Measurements from ENCODE around the gene BHLHE23.

Gene BHLHE23

GRCh38 chr20:63024573-63025392 is 18.0 kb upstream of the BHLHE23 start:
- no peak for DNase-seq

DNA sequence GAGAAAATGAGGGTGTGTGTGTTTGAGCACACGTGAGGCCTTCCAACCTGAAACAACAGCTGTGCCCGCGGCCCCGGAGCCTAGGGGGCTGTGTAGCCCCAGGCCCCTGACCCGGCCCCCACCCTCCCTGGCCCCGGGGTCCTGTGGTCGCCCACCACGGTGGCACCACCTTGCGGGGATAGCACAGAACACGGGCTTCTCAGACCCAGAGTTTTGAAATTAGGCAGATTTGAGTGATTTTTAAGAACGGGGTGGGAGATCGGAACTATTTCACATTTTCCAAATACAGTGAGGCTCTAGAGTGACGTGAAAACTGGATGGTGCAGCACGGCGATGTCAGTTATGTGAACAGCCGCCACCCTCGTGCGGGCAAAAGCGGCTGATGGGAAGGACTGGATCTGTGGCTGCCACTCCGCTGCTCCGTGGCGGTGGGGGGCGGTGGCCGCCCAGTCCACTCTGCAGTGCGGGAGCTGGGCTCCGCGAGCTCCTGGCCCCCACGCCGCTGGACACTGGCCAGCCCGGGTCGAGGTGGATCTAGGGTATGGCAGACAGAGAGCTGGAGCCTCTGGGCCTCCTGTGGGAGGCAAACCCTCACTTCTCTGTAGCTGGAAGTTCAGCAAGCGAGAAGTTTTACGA is 17.3 kb upstream of the BHLHE23 start:
- no peak for DNase-seq

DNA sequence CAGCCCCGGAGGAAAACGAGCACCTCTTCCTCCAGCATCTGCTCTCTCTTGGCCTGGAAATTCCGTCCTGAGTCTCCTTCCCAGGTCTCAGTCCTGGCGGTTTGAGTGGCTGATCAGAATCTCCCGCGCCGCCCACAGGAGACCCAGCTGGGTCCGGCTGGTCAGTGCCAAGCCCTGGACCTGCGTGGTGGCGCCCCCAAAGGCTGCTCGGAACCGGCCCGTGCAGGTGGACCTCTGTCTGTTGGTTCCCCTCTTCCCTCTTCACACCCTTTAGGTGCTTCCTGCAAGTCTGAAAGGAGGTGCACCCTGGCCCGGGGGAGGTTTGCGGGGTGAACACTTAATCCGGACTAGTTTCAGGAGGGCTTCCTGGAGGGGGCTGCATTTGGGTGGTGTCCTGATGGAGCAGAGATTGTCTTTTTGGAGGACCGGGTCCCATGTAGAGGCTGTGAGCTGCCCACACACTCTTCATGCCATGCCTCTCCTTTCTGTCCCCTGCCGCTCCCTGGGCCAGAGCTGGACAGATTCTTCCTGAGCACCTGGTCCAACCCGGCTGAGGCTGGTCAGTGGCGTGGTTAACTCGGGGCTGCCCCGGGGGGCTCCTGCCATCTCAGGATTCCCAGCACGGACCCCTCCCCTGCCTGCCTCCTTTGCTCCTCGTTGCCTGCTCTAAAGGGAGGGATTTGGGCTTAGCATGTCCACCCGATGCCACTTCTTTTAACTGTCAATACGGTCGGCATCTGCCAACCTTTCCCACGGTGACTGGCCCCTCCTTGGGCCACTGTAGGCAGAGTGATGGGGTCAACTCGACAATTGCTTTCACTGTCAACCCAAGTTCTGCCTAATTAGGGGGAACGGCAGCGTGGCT is 16.5 kb upstream of the BHLHE23 start:
- no peak for DNase-seq

DNA sequence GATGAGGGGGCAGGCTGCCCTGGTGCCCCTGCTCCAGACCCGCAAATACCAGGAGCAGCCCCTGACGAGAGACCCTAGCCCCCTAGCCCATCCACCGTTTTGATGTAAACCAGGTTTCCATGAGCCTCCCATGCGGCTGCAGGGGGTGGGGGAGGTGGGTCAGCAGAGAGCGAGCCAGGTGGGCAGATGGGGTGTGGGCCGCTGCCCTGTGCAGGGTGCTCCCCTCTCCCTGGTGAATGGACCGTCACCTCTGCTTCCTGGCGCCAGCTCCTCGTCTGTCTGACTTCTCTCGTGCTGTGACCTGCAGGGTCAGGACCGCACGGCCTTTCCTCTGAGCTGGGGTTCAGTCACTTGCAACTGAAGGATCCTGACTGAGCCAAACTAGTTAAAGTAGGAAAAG is 15.7 kb upstream of the BHLHE23 start:
- DNase-seq: no peak

GRCh38 chr20:63021356-63022321 is 14.9 kb upstream of the BHLHE23 start:
- DNase-seq: no peak

- DNase-seq: no peak
Measured at GRCh38 chr20:63020681-63021080, 13.9 kb upstream of the BHLHE23 start.

GRCh38 chr20:63017826-63018411 is 11.2 kb upstream of the BHLHE23 start:
- no peak for DNase-seq

DNA sequence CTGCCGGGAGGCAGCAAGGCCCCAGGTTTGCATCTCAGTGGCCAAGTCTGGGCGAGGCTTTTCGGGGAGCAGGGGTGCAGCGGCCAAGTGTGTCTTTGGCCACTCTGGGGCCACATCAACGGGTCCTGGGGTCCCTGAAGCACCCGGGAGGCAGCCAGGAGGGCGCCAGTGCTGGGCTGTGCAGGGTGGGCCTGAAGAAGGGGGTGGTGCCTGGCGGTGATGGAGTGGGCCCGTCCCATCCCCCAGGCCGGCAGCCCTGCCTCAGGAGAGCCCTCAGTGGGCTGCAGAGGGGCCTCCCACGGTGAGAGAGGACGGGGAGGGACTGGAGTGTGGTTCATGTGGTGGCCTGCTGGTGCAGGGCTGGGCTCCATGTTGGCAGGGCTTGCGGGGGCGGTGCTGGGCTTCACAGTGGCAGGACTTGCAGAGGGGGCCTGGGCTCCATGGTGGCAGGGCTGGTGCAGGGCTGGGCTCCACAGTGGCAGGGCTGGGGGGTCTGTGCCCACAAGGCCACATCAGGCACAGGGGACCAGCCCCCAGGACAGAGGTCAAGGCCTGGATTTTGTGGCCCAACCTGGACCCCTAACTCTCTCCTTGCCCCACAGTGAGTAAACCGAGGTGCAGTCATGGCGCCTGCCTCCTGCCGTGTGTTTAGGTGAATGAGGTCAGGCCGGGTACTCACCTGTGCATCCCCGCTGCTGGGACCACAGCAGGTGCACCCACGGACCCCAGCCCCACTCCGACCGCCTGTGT is 10.5 kb upstream of the BHLHE23 start:
- DNase-seq: no peak

DNA sequence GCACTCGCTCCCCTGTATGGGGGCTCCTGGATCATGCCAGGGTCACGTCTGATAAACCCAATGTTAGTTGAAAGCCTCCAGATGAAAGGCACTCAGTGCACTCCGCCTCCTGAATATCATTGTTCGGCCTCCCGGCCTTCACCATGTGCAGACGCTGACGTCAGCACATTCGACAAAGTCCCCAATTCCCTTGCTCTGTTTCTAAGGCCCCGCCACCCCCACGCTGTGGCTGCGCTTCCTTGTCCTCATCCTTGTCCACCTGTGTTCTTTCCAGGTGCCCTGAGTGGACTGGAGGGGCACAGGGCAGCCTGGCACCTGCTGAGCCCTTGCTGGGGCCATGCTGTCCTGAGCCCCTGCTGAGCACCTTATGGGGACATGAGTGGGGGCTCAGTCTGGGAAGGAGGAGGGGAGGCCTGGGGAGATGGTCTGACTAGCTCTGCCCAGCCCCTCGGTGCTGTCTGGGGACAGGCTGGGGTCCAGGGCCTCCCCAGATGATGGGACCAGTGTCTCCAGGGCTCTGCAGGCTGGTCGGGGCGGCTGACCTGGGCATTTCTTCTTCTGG is 9.8 kb upstream of the BHLHE23 start:
- no peak for DNase-seq

DNA sequence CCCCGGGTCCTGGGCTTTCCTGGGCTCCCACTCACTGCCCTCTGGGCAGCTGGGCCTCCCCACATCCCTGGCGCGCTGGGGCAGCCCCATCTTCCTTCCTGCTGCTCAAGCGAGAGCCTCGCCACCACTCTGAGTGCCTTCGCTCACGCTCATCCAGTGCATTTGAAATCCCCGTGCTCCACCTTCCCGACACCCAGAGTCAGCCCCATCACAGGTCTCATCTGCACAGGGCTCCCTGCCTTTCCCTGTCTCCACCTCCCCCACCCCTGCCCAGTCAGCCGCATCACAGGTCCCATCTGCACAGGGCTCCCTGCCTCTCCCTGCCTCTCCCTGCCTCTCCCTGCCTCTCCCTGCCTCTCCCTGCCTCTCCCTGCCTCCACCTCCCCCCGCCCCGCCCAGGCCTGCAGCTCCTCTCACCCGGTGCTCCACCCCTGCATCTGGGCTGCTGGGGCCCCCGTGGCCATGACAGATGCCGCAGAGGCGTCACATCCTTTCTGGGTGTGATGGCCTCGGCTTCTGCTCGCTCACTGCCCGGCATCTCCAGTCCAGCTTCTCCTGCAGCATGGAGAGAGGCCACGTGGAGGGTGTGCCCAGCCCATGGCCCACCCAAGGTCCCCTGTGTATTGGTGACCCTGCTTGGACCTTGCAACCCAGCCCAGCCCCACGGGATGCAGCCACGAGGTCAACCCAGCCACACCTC is 9.0 kb upstream of the BHLHE23 start:
- DNase-seq: no peak

- DNase-seq: no peak
Measured at GRCh38 chr20:63015147-63015661, 8.4 kb upstream of the BHLHE23 start.

DNA sequence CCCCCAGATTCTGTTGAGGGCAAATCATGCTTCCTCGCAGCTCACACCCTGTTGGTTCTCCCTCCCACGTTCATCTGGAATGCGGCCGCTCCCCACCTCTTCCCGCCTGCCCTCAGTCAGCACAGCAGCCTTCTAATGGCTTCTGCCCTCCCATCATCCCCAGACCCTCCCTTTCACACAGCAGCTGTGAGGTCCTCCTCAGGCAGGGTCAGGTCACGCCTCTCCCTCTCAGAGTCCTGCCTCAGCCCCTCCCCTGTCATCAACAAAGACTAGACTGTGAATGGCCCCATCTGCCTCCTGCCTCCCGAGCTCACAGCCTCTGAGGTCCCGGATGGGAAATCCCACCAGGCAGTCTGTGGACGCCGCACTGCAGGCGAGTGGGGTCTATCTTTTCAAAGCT is 7.9 kb upstream of the BHLHE23 start:
- no peak for DNase-seq

- DNase-seq: no peak
Measured at GRCh38 chr20:63014287-63014686, 7.5 kb upstream of the BHLHE23 start.

GRCh38 chr20:63013207-63013606 is 6.4 kb upstream of the BHLHE23 start:
- no peak for DNase-seq

DNA sequence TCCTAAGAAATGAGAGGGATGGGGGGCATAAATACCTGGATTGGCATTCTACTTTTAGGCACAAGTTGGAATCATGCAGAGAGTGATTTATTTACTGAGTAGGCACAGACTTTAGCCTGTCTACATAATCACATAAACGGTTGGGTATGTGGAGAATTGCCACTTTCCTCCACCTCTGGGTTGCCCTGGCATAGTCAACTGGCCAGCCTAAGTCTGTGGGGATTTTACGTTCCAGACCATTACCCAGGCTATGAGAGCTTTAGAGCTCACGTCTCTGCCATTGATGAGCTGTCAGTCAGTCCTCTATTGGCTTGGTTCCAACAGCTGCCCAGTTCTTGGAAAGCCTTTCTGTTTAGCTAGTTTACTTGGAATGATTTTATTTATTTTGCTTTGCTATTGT is 5.0 kb upstream of the BHLHE23 start:
- no peak for DNase-seq

- no peak for DNase-seq
Measured at GRCh38 chr20:63009988-63010769, 3.4 kb upstream of the BHLHE23 start.

DNA sequence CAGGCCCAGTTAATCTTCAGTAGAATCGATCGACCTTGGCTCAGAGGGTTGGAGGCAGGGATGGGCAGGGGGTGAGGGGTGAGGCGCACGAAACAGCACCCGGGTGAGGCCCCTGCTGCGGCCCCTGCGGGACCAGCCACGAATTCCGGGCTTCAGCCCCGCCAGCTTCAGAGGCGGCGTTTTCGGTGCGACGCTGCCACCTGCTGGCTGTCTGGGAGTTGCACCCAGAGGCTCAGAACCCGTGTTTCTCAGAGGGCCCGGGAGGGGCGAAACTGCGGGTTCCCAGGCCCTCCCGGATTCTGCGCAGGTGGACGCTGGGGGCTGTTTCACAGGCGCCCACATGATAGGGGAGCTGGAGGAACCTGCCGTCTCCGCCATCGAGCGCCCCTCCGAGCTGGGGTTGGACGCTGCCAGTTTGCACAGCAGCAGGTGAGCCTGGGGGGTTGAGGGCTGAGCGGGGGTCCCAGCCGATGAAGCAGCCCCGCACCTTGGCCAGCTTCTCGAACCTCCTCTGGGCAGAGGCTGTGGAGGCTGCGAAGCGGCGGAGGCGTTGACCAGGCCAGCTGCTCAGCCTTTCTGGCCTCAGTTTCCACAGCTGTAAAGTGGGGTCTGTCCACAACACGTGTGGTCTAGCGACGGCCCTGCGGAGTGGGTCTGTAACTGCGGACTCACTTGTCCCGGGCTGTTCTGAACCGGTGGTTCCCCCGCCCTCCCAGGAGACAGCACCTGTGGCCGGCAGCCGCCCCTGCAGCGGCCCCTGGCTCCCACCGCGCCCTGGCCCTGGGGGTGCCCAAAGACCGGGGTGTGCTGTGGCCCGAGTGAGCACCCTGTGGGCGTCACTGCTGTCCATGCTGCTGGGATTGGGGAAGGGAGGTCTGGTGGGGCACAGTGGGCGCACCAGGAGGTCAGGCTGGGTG is 2.5 kb upstream of the BHLHE23 start:
- DNase-seq: peak; percentile 19

DNA sequence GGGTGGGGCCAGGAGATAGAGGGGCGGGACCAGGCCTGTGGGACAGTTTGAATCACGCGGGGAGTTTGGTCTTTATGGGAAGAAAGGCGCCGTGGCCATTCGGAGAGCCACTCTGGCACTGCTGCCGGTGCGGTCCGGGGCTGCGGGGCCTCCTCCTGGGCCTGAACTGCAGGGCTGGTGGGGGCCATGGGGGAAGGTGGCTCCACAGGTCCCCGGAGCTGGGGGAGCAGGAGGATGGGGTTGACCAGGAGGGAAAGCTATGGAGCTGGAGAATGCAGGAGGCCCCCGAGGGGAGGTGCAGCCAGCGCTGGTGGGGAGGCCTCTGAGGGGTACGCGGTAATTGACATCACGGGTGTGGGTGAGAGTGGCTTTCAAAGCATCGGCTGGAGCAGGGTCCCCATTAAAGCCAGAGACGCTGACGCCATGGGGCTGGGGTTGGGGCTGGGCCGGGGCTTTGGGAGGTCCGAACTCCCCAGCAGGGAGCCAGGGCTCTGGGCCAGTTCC is 1.8 kb upstream of the BHLHE23 start:
- no peak for DNase-seq

Data from NCI-H2081 treated with DMSO at 0.1 percent for 48 hours (cell line).